IMR-90 (cell line): ENCODE measurements around the gene UBASH3B. TPM values are rescaled to one million over a fixed set of nuclear protein-coding genes. Genes with fewer than 3 reads are reported as not detected.

Source experiments
- ATAC-seq: fragments of 200-7000 bp; cut with Tn5 transposase; 2 replicates; pipeline ENCODE4 v1.9.1; 2020; ENCODE audit warnings: low read depth, mild to moderate bottlenecking, moderate library complexity
- BruUV-seq: library from RNA; stranded (reverse); fragments of 400-500 nt; replicated peaks from 2 replicates; lab custom pipeline; 2021; lab: Mats Ljungman, UMichigan
- CTCF ChIA-PET: fragments of 300-600 bp; formaldehyde crosslinking; extraction: SDS; loops from one replicate; lab custom pipeline; 2021; ENCODE audit warnings: antibody characterized with exemption; lab: Yijun Ruan, JAX
- POLR2A ChIA-PET: fragments of 300-600 bp; sonication (Branson Sonifier 250); formaldehyde crosslinking; loops from one replicate; lab custom pipeline; 2022; ENCODE audit warnings: antibody characterized with exemption; ENCODE audit not compliant: unreplicated experiment; lab: Charles Lee
- DNase-seq: peaks from one replicate; pipeline ENCODE4 v3.0.0; 2013
- H2AFZ ChIP-seq: replicated peaks from 2 replicates; pipeline ENCODE3; 2013; ENCODE audit warnings: low read length, mild to moderate bottlenecking; ENCODE audit not compliant: poor library complexity
- H2AK5ac ChIP-seq: 2 replicates; pipeline ENCODE4 v1.6.1; 2013; ENCODE audit warnings: low read depth, low read length, inconsistent platforms
- H2AK9ac ChIP-seq: replicated peaks from 2 replicates; pipeline ENCODE3; 2013; ENCODE audit warnings: mild to moderate bottlenecking, low read depth, low read length, moderate library complexity; ENCODE audit not compliant: poor library complexity
- H2BK120ac ChIP-seq: 2 replicates; pipeline ENCODE4 v1.6.1; 2013; ENCODE audit warnings: low read depth, low read length, inconsistent platforms
- H2BK15ac ChIP-seq: 3 replicates; pipeline ENCODE4 v1.6.1; 2013; ENCODE audit warnings: low read depth, low read length, inconsistent platforms
- H2BK20ac ChIP-seq: 2 replicates; pipeline ENCODE4 v1.6.1; 2013; ENCODE audit warnings: low read depth, mild to moderate bottlenecking, inconsistent platforms, low read length, moderate library complexity
- H2BK5ac ChIP-seq: 2 replicates; pipeline ENCODE4 v1.6.1; 2013; ENCODE audit warnings: mild to moderate bottlenecking, low read depth, low read length, inconsistent platforms; ENCODE audit not compliant: poor library complexity, severe bottlenecking
- H3K14ac ChIP-seq: replicated peaks from 2 replicates; pipeline ENCODE4 v1.6.1; 2013; ENCODE audit warnings: low read depth, low read length, inconsistent platforms
- H3K18ac ChIP-seq: 2 replicates; pipeline ENCODE4 v1.6.1; 2013; ENCODE audit warnings: low read depth, low read length, control low read depth
- H3K23ac ChIP-seq: 2 replicates; pipeline ENCODE4 v1.6.1; 2013; ENCODE audit warnings: low read depth, low read length, inconsistent platforms
- H3K27ac ChIP-seq: 2 replicates; pipeline ENCODE4 v1.5.1; 2013; ENCODE audit warnings: mild to moderate bottlenecking, control low read depth, low read length; ENCODE audit not compliant: insufficient read depth
- H3K27me3 ChIP-seq: 2 replicates; pipeline ENCODE4 v1.6.1; 2013; ENCODE audit warnings: low read length; ENCODE audit not compliant: control insufficient read depth, insufficient read depth
- H3K36me3 ChIP-seq: 2 replicates; pipeline ENCODE4 v1.6.1; 2013; ENCODE audit warnings: low read length, mixed read lengths; ENCODE audit not compliant: control insufficient read depth, insufficient read depth
- H3K4ac ChIP-seq: 2 replicates; pipeline ENCODE4 v1.6.1; 2013; ENCODE audit warnings: low read depth, low read length, inconsistent platforms
- H3K4me1 ChIP-seq: 2 replicates; pipeline ENCODE4 v1.6.1; 2013; ENCODE audit warnings: low read length, mixed read lengths; ENCODE audit not compliant: control insufficient read depth, insufficient read depth
- H3K4me2 ChIP-seq: 2 replicates; pipeline ENCODE4 v1.6.1; 2013; ENCODE audit warnings: low read depth, mild to moderate bottlenecking, control low read depth, low read length, moderate library complexity
- H3K4me3 ChIP-seq: 2 replicates; pipeline ENCODE4 v1.5.1; 2013; ENCODE audit warnings: low read depth, mild to moderate bottlenecking, control low read depth, low read length, moderate library complexity; ENCODE audit not compliant: insufficient read depth
- H3K56ac ChIP-seq: 2 replicates; pipeline ENCODE4 v1.6.1; 2013; ENCODE audit warnings: low read length, inconsistent platforms; ENCODE audit not compliant: insufficient read depth; ENCODE audit errors: extremely low read depth
- H3K79me1 ChIP-seq, 2 experiments: 2 replicates each; pipeline ENCODE4 v1.6.1; 2013; ENCODE audit warnings: low read length in 2 of 2, inconsistent platforms in 1 of 2, low read depth in 1 of 2
- H3K9ac ChIP-seq: 2 replicates; pipeline ENCODE4 v1.6.1; 2013; ENCODE audit warnings: low read depth, low read length, control low read depth
- H3K9me1 ChIP-seq: 2 replicates; pipeline ENCODE4 v1.6.1; 2013; ENCODE audit warnings: low read length, inconsistent platforms; ENCODE audit not compliant: insufficient read depth
- H3K9me3 ChIP-seq: 2 replicates; pipeline ENCODE4 v1.6.1; 2013; ENCODE audit warnings: low read length; ENCODE audit not compliant: control insufficient read depth, insufficient read depth
- H4K20me1 ChIP-seq: 2 replicates; pipeline ENCODE4 v1.6.1; 2013; ENCODE audit warnings: low read length, inconsistent platforms; ENCODE audit not compliant: insufficient read depth
- H4K5ac ChIP-seq: 2 replicates; pipeline ENCODE4 v1.6.1; 2013; ENCODE audit warnings: mild to moderate bottlenecking, low read depth, low read length, control low read depth
- H4K8ac ChIP-seq, 2 experiments: 2 replicates each; pipeline ENCODE4 v1.6.1; 2013; ENCODE audit warnings: low read depth in 2 of 2, low read length in 2 of 2, control low read depth in 1 of 2, inconsistent platforms in 1 of 2
- H4K91ac ChIP-seq: 2 replicates; pipeline ENCODE4 v1.6.1; 2013; ENCODE audit warnings: low read depth, low read length, inconsistent platforms; ENCODE audit not compliant: insufficient read depth
- CTCF ChIP-seq: conservative IDR thresholded peaks from 2 replicates; pipeline ENCODE4 v1.5.1; 2012; ENCODE audit warnings: mild to moderate bottlenecking, low read depth, low read length, improper control_type of control experiment
- ELK1 ChIP-seq: fragments of 150-350 bp; IDR thresholded peaks from 2 replicates; pipeline ENCODE4 v1.6.1; 2016; ENCODE audit warnings: low read depth, mild to moderate bottlenecking, low read length, moderate library complexity, borderline replicate concordance
- MAFK ChIP-seq: IDR thresholded peaks from 2 replicates; pipeline ENCODE4 v1.6.1; 2012; ENCODE audit warnings: low read depth, low read length, improper control_type of control experiment
- MXI1 ChIP-seq: IDR thresholded peaks from 2 replicates; pipeline ENCODE4 v1.6.1; 2012; ENCODE audit warnings: low read depth, mild to moderate bottlenecking, low read length, moderate library complexity, borderline replicate concordance
- NFE2L2 ChIP-seq: fragments of 150-350 bp; IDR thresholded peaks from 2 replicates; pipeline ENCODE4 v1.6.1; 2016; ENCODE audit warnings: low read depth, mild to moderate bottlenecking, low read length
- RCOR1 ChIP-seq: IDR thresholded peaks from 2 replicates; pipeline ENCODE4 v1.6.1; 2012; ENCODE audit warnings: mild to moderate bottlenecking, low read length, improper control_type of control experiment; ENCODE audit not compliant: insufficient replicate concordance
- WGBS, 2 experiments: methylation state at CpG; one replicate each; pipeline versions ENCODE4 v1.1.5 to v1.1.7; 2013; ENCODE audit warnings: missing lambda C conversion rate in 2 of 2; ENCODE audit not compliant: insufficient read length in 1 of 2; ENCODE audit errors: extremely low coverage in 2 of 2; 5-methylcytosine and 5-hydroxymethylcytosine counted together
- dilution Hi-C: fragments of 300-500 bp; cut with HindIII; formaldehyde crosslinking; loops from one replicate; pipeline ENCODE4 v1.14.3; 2018; ENCODE audit warnings: low sequenced_read_pairs; ENCODE audit not compliant: unreplicated experiment
- in situ Hi-C: fragments of 300-500 bp; cut with MboI; formaldehyde crosslinking; loops from 3 replicates; pipeline ENCODE4 v1.14.3; 2019; ENCODE audit warnings: low sequenced_read_pairs, inconsistent platforms, mixed read lengths
- intact Hi-C: fragments of 100-400 bp; cut with micrococcal nuclease; formaldehyde crosslinking; loops from 2 replicates; pipeline ENCODE4 v1.10.0; 2022
- polyA plus RNA-seq, 3 experiments: library from polyadenylated mRNA; depleted of rRNA; stranded (reverse); fragments of >200 nt; gene quantifications; 2 replicates each; pipeline ENCODE4 v1.2.3, GENCODE V29; 2012; ENCODE audit warnings: low replicate concordance in 1 of 3
- total RNA-seq: library from RNA; depleted of rRNA; stranded (reverse); fragments of >200 nt; gene quantifications from 2 replicates; pipeline ENCODE4 v1.2.3, GENCODE V29; 2012

Gene UBASH3B
- total and polyA plus RNA-seq, 2 of the 4 experiments (the other 2 are of a cell fraction): 27.2 to 48.0 TPM

- Histone ChIP-seq H3K27me3 (no peaks in the 10 kb centered on the region), H3K27ac (no peak overlapping the region), H4K91ac (no peak overlapping the region; the same call in 1 of the 2 replicates), H3K14ac (no peak overlapping the region), H3K4me1 (peaks cover 28% of the 10 kb centered on the region), H4K5ac (no peak overlapping the region), H3K9me1 (peaks cover 30% of the 10 kb centered on the region), H4K8ac (no peak overlapping the region), H3K36me3 (no peaks in the 10 kb centered on the region), H3K23ac (no peak overlapping the region), H3K56ac (no peak overlapping the region), H3K18ac (no peak overlapping the region), H3K4me2 (no peak overlapping the region), H4K20me1 (peaks cover 23% of the 10 kb centered on the region), H2BK20ac (no peak overlapping the region), H2BK15ac (no peak overlapping the region), H2AFZ (no peak overlapping the region), H2BK5ac (no peak overlapping the region), H2BK120ac (no peak overlapping the region), H3K9me3 (no peaks in the 10 kb centered on the region), H2AK5ac (no peak overlapping the region), H2AK9ac (no peak overlapping the region), H3K4ac (no peak overlapping the region; the same call in 1 of the 2 replicates), H3K79me1 (peaks cover 13 to 78% of the 10 kb centered on the region in 2 experiments), H3K4me3 (no peak overlapping the region), H3K9ac (no peak overlapping the region)
- TF ChIP-seq NFE2L2 (no peak), MAFK (no peak), ELK1 (no peak), RCOR1 (no peak), MXI1 (no peak), CTCF (no peak)
- DNase-seq: no peak
- ChIA-PET POLR2A (no interaction called here), CTCF (interaction anchor here (0.7 kb wide), 1 partner anchor 59 kb away, joined by 3 read pairs; no protein-coding TSS in a partner anchor)
- ATAC-seq: no peak
- WGBS, 2 experiments: no CpG with 5 or more reads among the region's 2 CpGs
- in situ Hi-C loops (no loop called here), intact Hi-C loops (no loop called here), dilution Hi-C loops (no loop called here)
- BruUV-seq: no TSS peak
These were observed 73.0 kb downstream of the UBASH3B start for GRCh38 chr11:122728561-122728960.
